ENCODE data around the gene ENDOV.
A peak's percentile ranks its signal among the peaks of the same experiment; 100 is the strongest.

ENDOV gene

GRCh38 chr17:80439499-80439898 lies 24.5 kb downstream of the ENDOV start:
- DNase-seq, result no peak
- Histone ChIP-seq H3K36me3 (ENCODE audit: control insufficient read depth, insufficient read depth, low read length) (no peaks in the 10 kb centered on the region), H3K4me3 (ENCODE audit: insufficient read depth, low read depth, low read length, poor library complexity, severe bottlenecking) (no peak overlapping the region), H3K9me3 (ENCODE audit: control insufficient read depth, low read length) (no peaks in the 10 kb centered on the region), H3K4me1 (ENCODE audit: control insufficient read depth, insufficient read depth, low read length, poor library complexity, severe bottlenecking) (no peaks in the 10 kb centered on the region), H3K27me3 (replicated peaks; ENCODE audit: control insufficient read depth, insufficient read depth, low read length, poor library complexity, severe bottlenecking) (no peaks in the 10 kb centered on the region), H3K27ac (ENCODE audit: insufficient read depth, low read length, poor library complexity, severe bottlenecking) (no peak overlapping the region)

GRCh38 chr17:80441133-80441578 lies 26.2 kb downstream of the ENDOV start:
- no peak overlapping the region for H3K4me3 ChIP-seq (ENCODE audit: insufficient read depth, low read depth, low read length, poor library complexity, severe bottlenecking)
- no peaks in the 10 kb centered on the region for H3K4me1 ChIP-seq (ENCODE audit: control insufficient read depth, insufficient read depth, low read length, poor library complexity, severe bottlenecking)
- no peaks in the 10 kb centered on the region for H3K27me3 ChIP-seq (replicated peaks; ENCODE audit: control insufficient read depth, insufficient read depth, low read length, poor library complexity, severe bottlenecking)
- H3K36me3 ChIP-seq (ENCODE audit: control insufficient read depth, insufficient read depth, low read length), result no peaks in the 10 kb centered on the region
- H3K9me3 ChIP-seq (ENCODE audit: control insufficient read depth, low read length), result no peaks in the 10 kb centered on the region
- H3K27ac ChIP-seq (ENCODE audit: insufficient read depth, low read length, poor library complexity, severe bottlenecking), result no peak overlapping the region
- peak in 1 of 3 donors; percentile 29 for DNase-seq

- DNase-seq, result no peak
- Histone ChIP-seq H3K4me3 (ENCODE audit: insufficient read depth, low read depth, low read length, poor library complexity, severe bottlenecking) (no peak overlapping the region), H3K27ac (ENCODE audit: insufficient read depth, low read length, poor library complexity, severe bottlenecking) (no peak overlapping the region), H3K36me3 (ENCODE audit: control insufficient read depth, insufficient read depth, low read length) (no peaks in the 10 kb centered on the region), H3K4me1 (ENCODE audit: control insufficient read depth, insufficient read depth, low read length, poor library complexity, severe bottlenecking) (no peaks in the 10 kb centered on the region), H3K27me3 (replicated peaks; ENCODE audit: control insufficient read depth, insufficient read depth, low read length, poor library complexity, severe bottlenecking) (no peaks in the 10 kb centered on the region), H3K9me3 (ENCODE audit: control insufficient read depth, low read length) (no peaks in the 10 kb centered on the region)
These were observed 26.8 kb downstream of the ENDOV start for GRCh38 chr17:80441598-80442322.

- Histone ChIP-seq H3K9me3 (ENCODE audit: control insufficient read depth, low read length) (no peaks in the 10 kb centered on the region), H3K27me3 (replicated peaks; ENCODE audit: control insufficient read depth, insufficient read depth, low read length, poor library complexity, severe bottlenecking) (no peaks in the 10 kb centered on the region)
These were observed 27.3 kb downstream of the ENDOV start for GRCh38 chr17:80442323-80442659.

GRCh38 chr17:80442764-80443163 lies 27.8 kb downstream of the ENDOV start:
- H3K27ac ChIP-seq (ENCODE audit: insufficient read depth, low read length, poor library complexity, severe bottlenecking), result no peak overlapping the region
- H3K36me3 ChIP-seq (ENCODE audit: control insufficient read depth, insufficient read depth, low read length), result no peaks in the 10 kb centered on the region
- DNase-seq, result no peak
- no peaks in the 10 kb centered on the region for H3K9me3 ChIP-seq (ENCODE audit: control insufficient read depth, low read length)
- no peaks in the 10 kb centered on the region for H3K4me1 ChIP-seq (ENCODE audit: control insufficient read depth, insufficient read depth, low read length, poor library complexity, severe bottlenecking)
- H3K4me3 ChIP-seq (ENCODE audit: insufficient read depth, low read depth, low read length, poor library complexity, severe bottlenecking), result no peak overlapping the region
- H3K27me3 ChIP-seq (replicated peaks; ENCODE audit: control insufficient read depth, insufficient read depth, low read length, poor library complexity, severe bottlenecking), result no peaks in the 10 kb centered on the region

More at GRCh38 chr17:80442323-80442659, 27.3 kb downstream of the ENDOV start:
- no peak for DNase-seq
- Histone ChIP-seq H3K4me3 (ENCODE audit: insufficient read depth, low read depth, low read length, poor library complexity, severe bottlenecking) (no peak overlapping the region), H3K36me3 (ENCODE audit: control insufficient read depth, insufficient read depth, low read length) (no peaks in the 10 kb centered on the region), H3K4me1 (ENCODE audit: control insufficient read depth, insufficient read depth, low read length, poor library complexity, severe bottlenecking) (no peaks in the 10 kb centered on the region), H3K27ac (ENCODE audit: insufficient read depth, low read length, poor library complexity, severe bottlenecking) (no peak overlapping the region)

GRCh38 chr17:80443498-80443897 lies 28.5 kb downstream of the ENDOV start:
- no peak for DNase-seq
- Histone ChIP-seq H3K36me3 (ENCODE audit: control insufficient read depth, insufficient read depth, low read length) (no peaks in the 10 kb centered on the region), H3K4me1 (ENCODE audit: control insufficient read depth, insufficient read depth, low read length, poor library complexity, severe bottlenecking) (no peaks in the 10 kb centered on the region), H3K27ac (ENCODE audit: insufficient read depth, low read length, poor library complexity, severe bottlenecking) (no peak overlapping the region), H3K27me3 (replicated peaks; ENCODE audit: control insufficient read depth, insufficient read depth, low read length, poor library complexity, severe bottlenecking) (no peaks in the 10 kb centered on the region), H3K4me3 (ENCODE audit: insufficient read depth, low read depth, low read length, poor library complexity, severe bottlenecking) (no peak overlapping the region), H3K9me3 (ENCODE audit: control insufficient read depth, low read length) (no peaks in the 10 kb centered on the region)

GRCh38 chr17:80443916-80444643 lies 29.1 kb downstream of the ENDOV start:
- Histone ChIP-seq H3K36me3 (ENCODE audit: control insufficient read depth, insufficient read depth, low read length) (no peaks in the 10 kb centered on the region), H3K4me1 (ENCODE audit: control insufficient read depth, insufficient read depth, low read length, poor library complexity, severe bottlenecking) (no peaks in the 10 kb centered on the region), H3K27me3 (replicated peaks; ENCODE audit: control insufficient read depth, insufficient read depth, low read length, poor library complexity, severe bottlenecking) (no peaks in the 10 kb centered on the region), H3K27ac (ENCODE audit: insufficient read depth, low read length, poor library complexity, severe bottlenecking) (no peak overlapping the region), H3K9me3 (ENCODE audit: control insufficient read depth, low read length) (no peaks in the 10 kb centered on the region), H3K4me3 (ENCODE audit: insufficient read depth, low read depth, low read length, poor library complexity, severe bottlenecking) (no peak overlapping the region)
- no peak for DNase-seq

- no peaks in the 10 kb centered on the region for H3K36me3 ChIP-seq (ENCODE audit: control insufficient read depth, insufficient read depth, low read length)
- no peak overlapping the region for H3K27ac ChIP-seq (ENCODE audit: insufficient read depth, low read length, poor library complexity, severe bottlenecking)
- H3K4me3 ChIP-seq (ENCODE audit: insufficient read depth, low read depth, low read length, poor library complexity, severe bottlenecking), result no peak overlapping the region
- H3K27me3 ChIP-seq (replicated peaks; ENCODE audit: control insufficient read depth, insufficient read depth, low read length, poor library complexity, severe bottlenecking), result no peaks in the 10 kb centered on the region
- no peak for DNase-seq
- no peaks in the 10 kb centered on the region for H3K4me1 ChIP-seq (ENCODE audit: control insufficient read depth, insufficient read depth, low read length, poor library complexity, severe bottlenecking)
- H3K9me3 ChIP-seq (ENCODE audit: control insufficient read depth, low read length), result no peaks in the 10 kb centered on the region
These were observed 29.6 kb downstream of the ENDOV start for GRCh38 chr17:80444644-80444979.

- no peak for DNase-seq
These were observed 30.2 kb downstream of the ENDOV start for GRCh38 chr17:80445007-80445725.

GRCh38 chr17:80445726-80446110 lies 30.8 kb downstream of the ENDOV start:
- no peaks in the 10 kb centered on the region for H3K27me3 ChIP-seq (replicated peaks; ENCODE audit: control insufficient read depth, insufficient read depth, low read length, poor library complexity, severe bottlenecking)
- H3K4me3 ChIP-seq (ENCODE audit: insufficient read depth, low read depth, low read length, poor library complexity, severe bottlenecking), result no peak overlapping the region
- H3K9me3 ChIP-seq (ENCODE audit: control insufficient read depth, low read length), result no peaks in the 10 kb centered on the region
- H3K36me3 ChIP-seq (ENCODE audit: control insufficient read depth, insufficient read depth, low read length), result no peaks in the 10 kb centered on the region
- no peaks in the 10 kb centered on the region for H3K4me1 ChIP-seq (ENCODE audit: control insufficient read depth, insufficient read depth, low read length, poor library complexity, severe bottlenecking)
- no peak overlapping the region for H3K27ac ChIP-seq (ENCODE audit: insufficient read depth, low read length, poor library complexity, severe bottlenecking)
- DNase-seq, result no peak

More at GRCh38 chr17:80445007-80445725, 30.2 kb downstream of the ENDOV start:
- Histone ChIP-seq H3K36me3 (ENCODE audit: control insufficient read depth, insufficient read depth, low read length) (no peaks in the 10 kb centered on the region), H3K4me1 (ENCODE audit: control insufficient read depth, insufficient read depth, low read length, poor library complexity, severe bottlenecking) (no peaks in the 10 kb centered on the region), H3K27me3 (replicated peaks; ENCODE audit: control insufficient read depth, insufficient read depth, low read length, poor library complexity, severe bottlenecking) (no peaks in the 10 kb centered on the region), H3K9me3 (ENCODE audit: control insufficient read depth, low read length) (no peaks in the 10 kb centered on the region), H3K27ac (ENCODE audit: insufficient read depth, low read length, poor library complexity, severe bottlenecking) (no peak overlapping the region), H3K4me3 (ENCODE audit: insufficient read depth, low read depth, low read length, poor library complexity, severe bottlenecking) (no peak overlapping the region)
